GM12865 (cell line): ENCODE data around the gene HLCS.

Experiments used
- DNase-seq: peaks from one replicate; pipeline ENCODE4 v3.0.0; 2010; ENCODE audit warnings: low read depth
- H3K4me3 ChIP-seq: 2 replicates; pipeline ENCODE4 v1.5.1; 2011; ENCODE audit warnings: mild to moderate bottlenecking, low read depth, low read length, control low read depth
- CTCF ChIP-seq: IDR thresholded peaks from 2 replicates; pipeline ENCODE4 v1.5.1; 2011; ENCODE audit warnings: low read length, control low read depth, low read depth, inconsistent platforms; ENCODE audit not compliant: insufficient read depth; ENCODE audit errors: missing control alignments

Gene HLCS

GRCh38 chr21:36874665-36875064, 91.8 kb downstream of the HLCS start:
- no peak overlapping the region for H3K4me3 ChIP-seq
- no peak for TF ChIP-seq CTCF
- DNase-seq, result no peak

- no peak for TF ChIP-seq CTCF
- DNase-seq, result no peak
Measured at GRCh38 chr21:36873513-36873912, 93.0 kb downstream of the HLCS start.

GRCh38 chr21:36867291-36867905, 99.1 kb downstream of the HLCS start:
- no peak for DNase-seq
- no peak for TF ChIP-seq CTCF
- no peak overlapping the region for H3K4me3 ChIP-seq

More at GRCh38 chr21:36873513-36873912, 93.0 kb downstream of the HLCS start:
- H3K4me3 ChIP-seq, result no peak overlapping the region

GRCh38 chr21:36866419-36866818, 100.0 kb downstream of the HLCS start:
- DNase-seq, result no peak
- no peak for TF ChIP-seq CTCF
- H3K4me3 ChIP-seq, result no peak overlapping the region

- DNase-seq, result no peak
- no peak overlapping the region for H3K4me3 ChIP-seq
- no peak for TF ChIP-seq CTCF
Measured at GRCh38 chr21:36864974-36865373, 101.5 kb downstream of the HLCS start.

- no peak for DNase-seq
- TF ChIP-seq CTCF, result no peak
- H3K4me3 ChIP-seq, result no peak overlapping the region
Measured at GRCh38 chr21:36863260-36863659, 103.2 kb downstream of the HLCS start.
